NOMO-1 treated with dmso at 0.1 percent for 144 hours (cell line): Measurements from ENCODE around the gene BCAS1.

ENCODE experiments used
- DNase-seq: peaks from one replicate; lab custom pipeline; 2025; ENCODE audit not compliant: unreplicated experiment; lab: John Stamatoyannopoulos, UW

The BCAS1 gene

DNA sequence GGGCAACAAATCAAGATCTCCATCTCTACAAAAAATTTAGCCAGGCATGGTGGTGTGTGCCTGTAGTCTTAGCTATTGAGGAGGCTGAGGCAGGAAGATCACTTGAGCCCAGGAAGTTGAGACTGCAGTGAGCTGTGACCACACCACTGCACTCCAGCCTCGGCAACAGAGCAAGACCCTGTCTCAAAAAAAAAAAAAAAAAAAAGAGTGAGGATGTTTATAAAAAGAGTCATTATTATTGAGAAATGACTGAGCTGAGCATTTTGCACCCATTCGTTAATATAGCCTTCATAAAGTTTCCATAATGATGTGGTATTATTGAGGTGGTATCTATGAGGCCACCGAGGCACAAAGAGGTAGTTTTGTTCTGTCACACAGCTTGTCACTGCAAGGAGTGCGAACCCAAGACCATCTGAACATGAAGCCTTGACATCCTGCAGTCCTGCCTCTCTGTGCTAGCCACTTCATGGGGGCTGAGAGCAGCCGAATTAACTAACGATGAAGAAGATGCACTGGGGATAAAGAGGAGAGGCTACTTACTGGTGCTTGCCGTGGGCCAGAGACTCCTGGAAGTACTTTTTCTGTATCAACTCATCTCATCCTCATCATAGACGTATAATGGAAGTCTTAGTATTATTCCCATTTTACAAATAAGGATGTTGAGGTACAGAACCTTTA is 175.5 kb downstream of the BCAS1 start:
- no peak for DNase-seq
